Body of pancreas (tissue), 4 donors: Measurements from ENCODE around the gene ANAPC15.
"Not testable (repeated sequence)": the region's sequence is repeated elsewhere in the genome, so short reads cannot be mapped to it uniquely, and the experiment has no call there.

ENCODE experiments used
- CTCF ChIP-seq, 7 experiments: fragments of 450-650 bp in 4 of 7; fragments of 200-600 bp in 3 of 7; sonication (generic) in 3 of 7; IDR thresholded peaks; one replicate each; pipeline ENCODE4 v1.5.1; 2016 to 2019; ENCODE audit warnings: antibody characterized with exemption in 7 of 7
- POLR2A ChIP-seq, 3 donors: fragments of 450-650 bp; IDR thresholded peaks; one replicate each; pipeline ENCODE4 v1.6.1; 2016; ENCODE audit warnings: antibody characterized with exemption in 3 of 3, mild to moderate bottlenecking in 2 of 3

- TF ChIP-seq POLR2A, CTCF (IDR thresholded peaks at IDR 0.05): not testable (repeated sequence)
Observed at GRCh38 chr11:72142543-72142942, 30.0 kb upstream of the ANAPC15 start.
